ENCODE data around the gene SUN1.

SUN1 gene

GRCh38 chr7:856444-857095 is 24.3 kb downstream of the SUN1 start:
- Histone ChIP-seq H3K4me1 (ENCODE audit: control insufficient read depth, insufficient read depth, low read length) (no peaks in the 10 kb centered on the region), H3K36me3 (ENCODE audit: control insufficient read depth in 2 of 2, insufficient read depth in 1 of 2, low read length in 2 of 2) (peaks cover 7 to 91% of the 10 kb centered on the region in 2 experiments), H3K4me3 (ENCODE audit: low read depth, low read length) (no peak overlapping the region), H3K9me3 (ENCODE audit: control insufficient read depth, insufficient read depth, low read depth, low read length) (no peaks in the 10 kb centered on the region), H3K27ac (ENCODE audit: extremely low read depth, low read depth, low read length) (no peak overlapping the region)
- CTCF ChIA-PET: interaction anchor here (1.7 kb wide), 1 partner anchor 16 kb away, joined by 9 read pairs; no protein-coding TSS in a partner anchor
- POLR2A ChIA-PET: no interaction called here
- no peak for TF ChIP-seq TRIM28 (IDR thresholded peaks at IDR 0.05; ENCODE audit: borderline replicate concordance, low read length)
- TF ChIP-seq ZNF19 (tag by site-specific recombination; IDR thresholded peaks at IDR 0.05; ENCODE audit: low read depth): no peak
- TF ChIP-seq ZNF670 (tag by site-specific recombination; IDR thresholded peaks at IDR 0.05; ENCODE audit: low read depth): no peak
- no peak for TF ChIP-seq ZNF341 (tag by site-specific recombination; IDR thresholded peaks at IDR 0.05; ENCODE audit: low read depth)
- no peak for TF ChIP-seq YY2 (tag by site-specific recombination; IDR thresholded peaks at IDR 0.05)
- TF ChIP-seq ZSCAN16 (tag by site-specific recombination; IDR thresholded peaks at IDR 0.05): no peak
- TF ChIP-seq PATZ1 (tag by site-specific recombination; IDR thresholded peaks at IDR 0.05): no peak
- no peak for TF ChIP-seq ZIC2 (tag by site-specific recombination; IDR thresholded peaks at IDR 0.05)
- no peak for TF ChIP-seq ZNF16 (tag by site-specific recombination; IDR thresholded peaks at IDR 0.05; ENCODE audit: low read depth)

GRCh38 chr7:857661-858060 is 25.4 kb downstream of the SUN1 start:
- POLR2A ChIA-PET: no interaction called here
- H3K9me3 ChIP-seq (ENCODE audit: control insufficient read depth, insufficient read depth, low read depth, low read length): no peaks in the 10 kb centered on the region
- peaks cover 11 to 91% of the 10 kb centered on the region in 2 experiments for H3K36me3 ChIP-seq (ENCODE audit: control insufficient read depth in 2 of 2, insufficient read depth in 1 of 2, low read length in 2 of 2)
- H3K4me1 ChIP-seq (ENCODE audit: control insufficient read depth, insufficient read depth, low read length): no peaks in the 10 kb centered on the region
- H3K4me3 ChIP-seq (ENCODE audit: low read depth, low read length): no peak overlapping the region
- CTCF ChIA-PET: interaction anchor here (1.7 kb wide), 1 partner anchor 15 kb away, joined by 9 read pairs; no protein-coding TSS in a partner anchor
- TF ChIP-seq ZNF621 (tag by site-specific recombination; IDR thresholded peaks at IDR 0.05) (no peak), PBX3 (CRISPR knock-in tag; IDR thresholded peaks at IDR 0.05) (no peak), ZNF707 (tag by site-specific recombination; IDR thresholded peaks at IDR 0.05) (no peak), ZNF529 (tag by site-specific recombination; IDR thresholded peaks at IDR 0.05; ENCODE audit: insufficient replicate concordance) (no peak), TRIM28 (IDR thresholded peaks at IDR 0.05; ENCODE audit: borderline replicate concordance, low read length) (no peak), ZNF132 (tag by site-specific recombination; IDR thresholded peaks at IDR 0.05; ENCODE audit: borderline replicate concordance) (no peak), TCF7L2 (IDR thresholded peaks at IDR 0.05; ENCODE audit: borderline replicate concordance, low read depth, low read length) (no peak), ZBTB6 (tag by site-specific recombination; IDR thresholded peaks at IDR 0.05) (no peak), ZNF366 (tag by site-specific recombination; conservative IDR thresholded peaks at IDR 0.05) (no peak), ZNF837 (tag by site-specific recombination; IDR thresholded peaks at IDR 0.05) (no peak), ZFP37 (tag by site-specific recombination; IDR thresholded peaks at IDR 0.05) (no peak), ZNF596 (tag by site-specific recombination; IDR thresholded peaks at IDR 0.05) (no peak), ZNF274 (IDR thresholded peaks at IDR 0.05; ENCODE audit: low read length) (no peak), ZNF274 (tag by site-specific recombination; IDR thresholded peaks at IDR 0.05; ENCODE audit: borderline replicate concordance) (no peak)
- H3K27ac ChIP-seq (ENCODE audit: extremely low read depth, low read depth, low read length): no peak overlapping the region

All from HEK293 (cell line).